GM13976 (cell line): Measurements from ENCODE around the gene ITGA11.

Experiments used
- DNase-seq: peaks from one replicate; pipeline ENCODE4 v3.0.0; 2012; ENCODE audit warnings: low spot score
- in situ Hi-C: fragments of 300-500 bp; cut with MboI; formaldehyde crosslinking; loops from one replicate; pipeline ENCODE4 v1.12.0; 2022; ENCODE audit warnings: low sequenced_read_pairs, mixed read lengths, inconsistent platforms; ENCODE audit not compliant: unreplicated experiment
- TF ChIP-seq, protein P1 (sequence below): IDR thresholded peaks from 2 replicates; pipeline ENCODE4 v1.5.1; 2012; ENCODE audit warnings: borderline replicate concordance, mild to moderate bottlenecking; ENCODE audit not compliant: insufficient read depth; ENCODE audit errors: extremely low read depth, missing control alignments, control extremely low read depth

Gene ITGA11

GRCh38 chr15:68304589-68305337 lies 127.2 kb downstream of the ITGA11 start:
- DNase-seq: peak; percentile 5
- in situ Hi-C loops: loop anchor here (25.0 kb wide), 1 partner anchor 233 kb away; no protein-coding TSS in a partner anchor
- TF ChIP-seq, protein P1, sequence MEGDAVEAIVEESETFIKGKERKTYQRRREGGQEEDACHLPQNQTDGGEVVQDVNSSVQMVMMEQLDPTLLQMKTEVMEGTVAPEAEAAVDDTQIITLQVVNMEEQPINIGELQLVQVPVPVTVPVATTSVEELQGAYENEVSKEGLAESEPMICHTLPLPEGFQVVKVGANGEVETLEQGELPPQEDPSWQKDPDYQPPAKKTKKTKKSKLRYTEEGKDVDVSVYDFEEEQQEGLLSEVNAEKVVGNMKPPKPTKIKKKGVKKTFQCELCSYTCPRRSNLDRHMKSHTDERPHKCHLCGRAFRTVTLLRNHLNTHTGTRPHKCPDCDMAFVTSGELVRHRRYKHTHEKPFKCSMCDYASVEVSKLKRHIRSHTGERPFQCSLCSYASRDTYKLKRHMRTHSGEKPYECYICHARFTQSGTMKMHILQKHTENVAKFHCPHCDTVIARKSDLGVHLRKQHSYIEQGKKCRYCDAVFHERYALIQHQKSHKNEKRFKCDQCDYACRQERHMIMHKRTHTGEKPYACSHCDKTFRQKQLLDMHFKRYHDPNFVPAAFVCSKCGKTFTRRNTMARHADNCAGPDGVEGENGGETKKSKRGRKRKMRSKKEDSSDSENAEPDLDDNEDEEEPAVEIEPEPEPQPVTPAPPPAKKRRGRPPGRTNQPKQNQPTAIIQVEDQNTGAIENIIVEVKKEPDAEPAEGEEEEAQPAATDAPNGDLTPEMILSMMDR: no peak

DNA sequence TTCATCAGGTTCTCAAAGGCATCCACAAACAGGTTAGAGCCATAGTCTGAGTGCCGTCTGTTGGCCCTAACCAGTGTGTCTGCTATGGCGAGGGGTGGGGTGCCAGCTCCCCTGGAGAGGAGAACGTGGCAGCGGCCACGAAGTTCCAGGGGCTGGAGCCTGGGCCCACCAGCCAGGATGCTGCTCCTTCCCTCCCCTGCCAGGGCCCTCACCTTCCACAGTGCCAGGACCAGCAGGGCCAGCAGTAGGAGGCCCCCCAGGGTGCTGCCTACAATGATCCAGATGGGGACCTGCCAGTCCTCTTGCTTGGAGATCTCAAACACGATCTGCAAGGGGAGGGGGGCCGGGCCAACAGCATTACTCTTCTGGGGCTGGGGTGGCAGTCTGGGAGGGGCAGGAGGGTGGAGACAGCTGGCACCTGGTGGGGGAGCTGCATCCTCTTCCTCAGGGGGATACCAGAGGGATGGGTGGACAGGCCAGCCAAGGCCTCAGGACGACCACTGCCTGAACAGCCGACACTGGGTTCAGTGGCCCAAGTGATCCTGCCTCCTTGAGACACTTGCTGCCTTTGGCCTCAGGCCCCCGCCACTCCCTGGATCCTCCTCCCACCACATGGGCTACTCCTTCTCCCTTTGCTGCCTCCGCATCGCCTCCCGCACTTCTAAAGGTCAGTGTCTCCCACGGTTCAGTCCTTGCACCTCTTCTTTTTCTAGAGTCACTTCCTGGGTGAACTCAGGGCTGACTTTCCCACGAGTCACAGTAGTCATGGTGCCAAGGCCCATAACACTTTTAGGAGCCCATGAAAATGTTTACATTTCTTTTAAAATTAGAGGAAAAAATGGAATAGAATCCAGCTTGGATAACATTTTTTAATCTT lies 128.2 kb downstream of the ITGA11 start:
- peak; percentile 9 for DNase-seq
- TF ChIP-seq, protein P1: no peak
- in situ Hi-C loops: loop anchor here (25.0 kb wide), 1 partner anchor 234 kb away; no protein-coding TSS in a partner anchor

- in situ Hi-C loops: loop anchor here (25.0 kb wide), 1 partner anchor 234 kb away; no protein-coding TSS in a partner anchor
- TF ChIP-seq, protein P1: no peak
- DNase-seq: peak; percentile 4
Observed at GRCh38 chr15:68303134-68303533, 128.8 kb downstream of the ITGA11 start.

- TF ChIP-seq, protein P1: no peak
- DNase-seq: peak; percentile 6
- in situ Hi-C loops: loop anchor here (25.0 kb wide), 1 partner anchor 235 kb away; no protein-coding TSS in a partner anchor
Observed at GRCh38 chr15:68302729-68303128, 129.2 kb downstream of the ITGA11 start.

- in situ Hi-C loops: loop anchor here (25.0 kb wide), 1 partner anchor 236 kb away; no protein-coding TSS in a partner anchor
- peak; percentile 3 for DNase-seq
- TF ChIP-seq, protein P1: no peak
Observed at GRCh38 chr15:68301301-68301700, 130.7 kb downstream of the ITGA11 start.
